Measurements from ENCODE around the gene NDUFS1. TPM values are rescaled to one million over a fixed set of nuclear protein-coding genes. Genes with fewer than 3 reads are reported as not detected.

The NDUFS1 gene
- total RNA-seq, 1 experiment from 2014 or later, result 123 TPM

DNA sequence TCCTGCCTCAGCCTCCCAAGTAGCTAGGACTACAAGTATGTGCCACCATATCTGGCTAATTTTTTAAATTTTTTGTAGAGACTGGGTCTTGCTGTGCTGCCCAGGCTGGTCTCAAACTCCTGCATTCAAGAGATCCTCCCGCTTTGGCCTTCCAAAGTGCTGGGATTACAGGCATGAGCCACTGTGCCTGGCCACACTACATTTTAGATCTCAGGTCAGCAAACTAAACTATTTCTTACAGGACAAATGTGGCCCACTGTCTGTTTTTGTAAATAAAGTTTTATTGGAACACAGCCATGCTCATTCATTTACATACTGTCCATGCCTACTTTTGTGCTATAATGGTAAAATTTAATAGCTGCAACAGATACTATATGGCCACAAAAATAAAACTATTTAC, 91.0 kb downstream of the NDUFS1 start:
- H3K4me3 ChIP-seq (ENCODE audit: low read depth, low read length), result no peak overlapping the region
- H3K9me3 ChIP-seq, result no peaks in the 10 kb centered on the region
- TF ChIP-seq, protein P1, sequence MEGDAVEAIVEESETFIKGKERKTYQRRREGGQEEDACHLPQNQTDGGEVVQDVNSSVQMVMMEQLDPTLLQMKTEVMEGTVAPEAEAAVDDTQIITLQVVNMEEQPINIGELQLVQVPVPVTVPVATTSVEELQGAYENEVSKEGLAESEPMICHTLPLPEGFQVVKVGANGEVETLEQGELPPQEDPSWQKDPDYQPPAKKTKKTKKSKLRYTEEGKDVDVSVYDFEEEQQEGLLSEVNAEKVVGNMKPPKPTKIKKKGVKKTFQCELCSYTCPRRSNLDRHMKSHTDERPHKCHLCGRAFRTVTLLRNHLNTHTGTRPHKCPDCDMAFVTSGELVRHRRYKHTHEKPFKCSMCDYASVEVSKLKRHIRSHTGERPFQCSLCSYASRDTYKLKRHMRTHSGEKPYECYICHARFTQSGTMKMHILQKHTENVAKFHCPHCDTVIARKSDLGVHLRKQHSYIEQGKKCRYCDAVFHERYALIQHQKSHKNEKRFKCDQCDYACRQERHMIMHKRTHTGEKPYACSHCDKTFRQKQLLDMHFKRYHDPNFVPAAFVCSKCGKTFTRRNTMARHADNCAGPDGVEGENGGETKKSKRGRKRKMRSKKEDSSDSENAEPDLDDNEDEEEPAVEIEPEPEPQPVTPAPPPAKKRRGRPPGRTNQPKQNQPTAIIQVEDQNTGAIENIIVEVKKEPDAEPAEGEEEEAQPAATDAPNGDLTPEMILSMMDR (IDR thresholded peaks at IDR 0.05; ENCODE audit: insufficient read depth in 1 of 2, low read depth in 1 of 2, low read length in 1 of 2, severe bottlenecking in 1 of 2, unreplicated experiment in 1 of 2), result no peak
- no peaks in the 10 kb centered on the region for H3K4me1 ChIP-seq
- no peak for DNase-seq
- no TSS peak for BruUV-seq (replicated peaks)
- no peak overlapping the region for H3K27ac Mint-ChIP-seq (ENCODE audit: unreplicated experiment)
- intact Hi-C loops (cut with micrococcal nuclease; ENCODE audit: unreplicated experiment), result no loop called here
- H3K27me3 Mint-ChIP-seq (ENCODE audit: insufficient read depth, unreplicated experiment), result no peaks in the 10 kb centered on the region
- H3K4me3 Mint-ChIP-seq (ENCODE audit: unreplicated experiment), result no peak overlapping the region
- POLR2A ChIA-PET, result no interaction called here
- H3K36me3 ChIP-seq (ENCODE audit: control insufficient read depth, insufficient read depth, low read length), result no peaks in the 10 kb centered on the region; the same call in 1 of the 2 replicates
- peaks cover 6% of the 10 kb centered on the region for H3K36me3 Mint-ChIP-seq (ENCODE audit: insufficient read depth, unreplicated experiment)
- H3K4me1 Mint-ChIP-seq (ENCODE audit: low read depth, unreplicated experiment), result peaks cover 9% of the 10 kb centered on the region
- no peaks in the 10 kb centered on the region for H3K27me3 ChIP-seq (replicated peaks; ENCODE audit: control insufficient read depth, insufficient read depth, low read length)
- no peaks in the 10 kb centered on the region for H3K9me3 Mint-ChIP-seq (ENCODE audit: unreplicated experiment)
- CTCF ChIA-PET, result no interaction called here

Other genes starting within 250 kb of the NDUFS1 start
- gene INO80D, start 73.3 kb downstream of the NDUFS1 start, total RNA-seq (2022), result 19.8 and 21.8 TPM in 2 replicates
- 939 and 946 TPM in 2 replicates for gene EEF1B2, start 451 bp upstream of the NDUFS1 start, total RNA-seq (2022)
- gene ZDBF2, start 115.2 kb upstream of the NDUFS1 start, total RNA-seq (2022), result 6.5 and 7.4 TPM in 2 replicates